GM10847 (cell line): ENCODE results near the gene USP9X.
A peak's percentile ranks its signal among the peaks of the same experiment; 100 is the strongest.

Source experiments
- POLR2A ChIP-seq: IDR thresholded peaks from 2 replicates; pipeline ENCODE4 v1.6.1; 2011; ENCODE audit not compliant: insufficient read length; ENCODE audit errors: extremely low read depth

Gene USP9X

GRCh38 chrX:41067721-41068120 lies 17.5 kb upstream of the USP9X start:
- TF ChIP-seq POLR2A: no peak

DNA sequence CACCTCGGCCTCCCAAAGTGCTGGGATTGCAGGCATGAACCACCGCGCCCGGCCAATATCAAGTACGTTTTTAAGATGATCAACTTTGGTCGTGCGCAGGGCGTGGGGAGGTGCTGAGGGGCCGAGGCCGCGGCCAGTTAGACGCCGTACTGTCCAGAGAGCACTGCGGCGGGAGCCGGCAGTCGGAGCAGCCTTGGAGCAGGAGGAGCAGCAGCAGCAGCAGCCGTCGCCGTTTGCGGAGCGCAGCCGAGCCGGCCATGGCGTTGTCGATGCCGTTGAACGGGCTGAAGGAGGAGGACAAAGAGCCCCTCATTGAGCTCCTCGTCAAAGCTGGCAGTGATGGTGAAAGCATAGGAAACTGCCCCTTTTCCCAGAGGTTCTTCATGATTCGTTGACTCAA lies 8.5 kb upstream of the USP9X start:
- TF ChIP-seq POLR2A: no peak

GRCh38 chrX:41081821-41082220 lies 3.4 kb upstream of the USP9X start:
- no peak for TF ChIP-seq POLR2A

- no peak for TF ChIP-seq POLR2A
Measured at GRCh38 chrX:41082783-41083182, 2.5 kb upstream of the USP9X start.

- peak; percentile 11 for TF ChIP-seq POLR2A
Measured at GRCh38 chrX:41084044-41084892, 977 bp upstream of the USP9X start.

GRCh38 chrX:41085512-41085877 lies 250 bp downstream of the USP9X start:
- peak; percentile 41 for TF ChIP-seq POLR2A

- TF ChIP-seq POLR2A: no peak
Measured at GRCh38 chrX:41085878-41086626, 807 bp downstream of the USP9X start.

- no peak for TF ChIP-seq POLR2A
Measured at GRCh38 chrX:41086627-41086932, 1.3 kb downstream of the USP9X start.

GRCh38 chrX:41087201-41087600 lies 2.0 kb downstream of the USP9X start:
- no peak for TF ChIP-seq POLR2A

DNA sequence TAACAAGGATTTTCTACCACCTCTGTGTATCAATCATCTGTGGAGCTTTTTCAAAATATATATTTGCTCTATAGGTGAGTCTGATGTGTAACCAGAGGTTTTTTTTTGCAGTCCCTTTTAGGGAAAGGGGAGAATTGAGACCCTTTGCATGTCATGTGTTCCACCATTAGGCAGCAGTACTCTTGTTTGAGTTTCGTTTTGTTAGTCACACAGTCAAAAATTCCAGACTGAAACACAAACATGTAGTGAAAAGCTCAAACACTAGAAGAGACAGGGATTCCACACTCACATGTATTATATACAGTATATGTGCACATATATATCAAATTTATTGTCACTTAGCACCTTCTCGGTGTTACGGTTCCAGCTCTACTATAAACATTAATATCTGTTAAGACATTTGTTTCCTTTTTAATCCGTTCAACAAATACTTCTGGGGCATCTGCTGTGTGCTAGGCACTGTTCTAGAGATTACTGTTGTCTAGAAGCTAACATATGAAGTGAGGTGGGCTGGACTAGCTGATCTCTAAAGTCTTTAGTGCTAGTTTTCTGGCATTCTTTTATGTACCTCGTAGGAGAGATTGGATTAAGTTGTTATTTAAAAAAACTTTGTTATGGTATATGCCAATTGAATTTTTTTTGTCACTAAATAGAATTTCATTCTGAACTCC lies 5.5 kb downstream of the USP9X start:
- no peak for TF ChIP-seq POLR2A

- no peak for TF ChIP-seq POLR2A
Measured at GRCh38 chrX:41092776-41093175, 7.5 kb downstream of the USP9X start.

GRCh38 chrX:41095174-41095573 lies 9.9 kb downstream of the USP9X start:
- TF ChIP-seq POLR2A: no peak

DNA sequence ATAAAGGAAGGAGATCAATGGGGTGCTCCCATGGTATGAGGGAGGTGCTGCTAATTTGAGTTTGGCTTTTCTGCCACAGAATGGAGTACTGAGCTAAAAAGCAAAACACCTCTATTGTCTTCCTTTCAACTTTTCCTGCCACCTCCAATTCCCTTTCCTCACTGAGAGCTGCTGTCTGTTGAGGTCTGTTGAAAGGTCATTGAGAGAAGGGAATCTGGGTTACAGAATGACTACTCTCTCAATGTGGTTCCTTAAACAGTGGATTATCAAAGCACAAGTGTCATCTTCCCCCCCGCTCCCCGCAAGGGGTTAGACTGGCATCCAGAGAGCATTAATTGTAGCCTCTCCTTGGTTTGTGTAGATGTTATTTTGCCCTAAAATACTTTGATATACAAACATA lies 10.7 kb downstream of the USP9X start:
- no peak for TF ChIP-seq POLR2A

- no peak for TF ChIP-seq POLR2A
Measured at GRCh38 chrX:41096339-41096955, 11.2 kb downstream of the USP9X start.

- TF ChIP-seq POLR2A: no peak
Measured at GRCh38 chrX:41097326-41097725, 12.1 kb downstream of the USP9X start.

GRCh38 chrX:41100200-41100599 lies 15.0 kb downstream of the USP9X start:
- TF ChIP-seq POLR2A: no peak
